Measurements from ENCODE around the gene HERC2.
A peak's percentile ranks its signal among the peaks of the same experiment; 100 is the strongest.

HERC2 gene

GRCh38 chr15:28109626-28110455, 212.1 kb downstream of the HERC2 start:
- no peak for DNase-seq

DNA sequence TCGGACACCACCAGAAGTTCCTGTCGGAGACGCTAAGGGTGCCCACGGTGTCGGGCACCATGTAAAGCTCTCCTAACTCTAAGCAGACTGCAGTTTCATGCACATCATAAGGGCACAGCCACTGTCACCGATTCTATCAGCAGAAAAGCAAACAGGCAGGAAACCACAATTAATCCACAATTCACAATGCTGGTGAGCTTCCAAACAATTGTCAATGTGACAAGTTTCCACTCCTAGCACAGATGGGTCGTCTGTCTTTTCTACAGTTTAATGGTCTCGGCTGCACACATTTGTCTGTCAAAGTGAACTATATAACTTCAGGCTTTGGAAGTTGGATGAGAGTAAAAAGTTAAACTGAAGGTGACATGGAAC, 214.1 kb downstream of the HERC2 start:
- DNase-seq: no peak

- no peak for DNase-seq
Measured at GRCh38 chr15:28107111-28107903, 214.7 kb downstream of the HERC2 start.

GRCh38 chr15:28106294-28107110, 215.5 kb downstream of the HERC2 start:
- peak in 1 of 2 experiments; percentile 7 for DNase-seq

GRCh38 chr15:28105793-28106192, 216.2 kb downstream of the HERC2 start:
- no peak for DNase-seq

GRCh38 chr15:28105224-28105791, 216.7 kb downstream of the HERC2 start:
- DNase-seq: no peak

GRCh38 chr15:28104326-28104725, 217.7 kb downstream of the HERC2 start:
- no peak for DNase-seq

- no peak for DNase-seq
Measured at GRCh38 chr15:28103831-28104230, 218.1 kb downstream of the HERC2 start.

DNA sequence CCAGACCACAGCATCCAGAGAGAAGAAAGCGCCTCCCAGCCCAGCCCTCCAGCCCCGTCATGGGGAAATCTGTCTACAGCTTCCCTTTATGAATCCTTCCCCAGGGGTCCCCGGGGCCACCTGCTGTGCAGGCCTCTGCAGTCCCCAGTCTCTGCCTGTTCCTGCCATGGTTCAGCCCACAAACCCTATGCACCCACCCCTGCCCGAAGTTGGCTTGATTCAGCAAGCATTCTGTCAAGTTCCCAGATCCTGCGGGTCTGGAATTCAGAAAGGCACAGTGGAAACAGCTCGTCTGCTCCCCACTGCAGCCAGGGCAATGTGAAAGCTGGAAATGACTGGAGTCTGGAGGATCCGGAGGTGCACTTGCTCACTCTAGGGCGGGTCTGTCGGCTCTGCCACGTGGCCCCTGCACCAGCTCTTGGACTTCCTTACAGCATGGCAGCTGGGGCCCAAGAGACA, 220.0 kb downstream of the HERC2 start:
- no peak for DNase-seq

- DNase-seq: no peak
Measured at GRCh38 chr15:28101201-28101600, 220.8 kb downstream of the HERC2 start.

GRCh38 chr15:28100516-28101195, 221.3 kb downstream of the HERC2 start:
- no peak for DNase-seq

DNA sequence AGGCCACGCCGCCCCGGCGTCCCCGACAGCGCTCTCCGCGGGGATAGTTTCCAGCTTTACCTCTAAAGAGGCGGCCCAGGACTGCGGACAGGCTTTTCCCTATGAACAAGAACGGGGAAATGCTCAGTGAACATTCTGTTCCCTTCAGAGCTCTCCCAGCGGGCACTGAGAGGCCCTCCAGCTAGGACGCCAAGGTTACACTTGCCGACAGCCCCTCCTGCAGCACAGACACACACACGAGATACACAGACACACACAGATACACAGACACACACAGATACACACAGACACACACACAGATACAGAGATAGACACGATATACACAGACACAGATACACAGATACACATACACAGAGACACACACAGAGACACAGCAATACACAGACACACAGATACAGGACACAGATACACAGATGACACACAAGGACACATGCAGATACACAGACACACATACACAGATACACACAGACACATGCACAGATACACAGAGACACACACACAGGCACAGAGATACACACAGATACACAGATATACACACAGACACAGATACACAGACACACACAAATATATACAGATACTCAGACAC, 222.3 kb downstream of the HERC2 start:
- DNase-seq: no peak

DNA sequence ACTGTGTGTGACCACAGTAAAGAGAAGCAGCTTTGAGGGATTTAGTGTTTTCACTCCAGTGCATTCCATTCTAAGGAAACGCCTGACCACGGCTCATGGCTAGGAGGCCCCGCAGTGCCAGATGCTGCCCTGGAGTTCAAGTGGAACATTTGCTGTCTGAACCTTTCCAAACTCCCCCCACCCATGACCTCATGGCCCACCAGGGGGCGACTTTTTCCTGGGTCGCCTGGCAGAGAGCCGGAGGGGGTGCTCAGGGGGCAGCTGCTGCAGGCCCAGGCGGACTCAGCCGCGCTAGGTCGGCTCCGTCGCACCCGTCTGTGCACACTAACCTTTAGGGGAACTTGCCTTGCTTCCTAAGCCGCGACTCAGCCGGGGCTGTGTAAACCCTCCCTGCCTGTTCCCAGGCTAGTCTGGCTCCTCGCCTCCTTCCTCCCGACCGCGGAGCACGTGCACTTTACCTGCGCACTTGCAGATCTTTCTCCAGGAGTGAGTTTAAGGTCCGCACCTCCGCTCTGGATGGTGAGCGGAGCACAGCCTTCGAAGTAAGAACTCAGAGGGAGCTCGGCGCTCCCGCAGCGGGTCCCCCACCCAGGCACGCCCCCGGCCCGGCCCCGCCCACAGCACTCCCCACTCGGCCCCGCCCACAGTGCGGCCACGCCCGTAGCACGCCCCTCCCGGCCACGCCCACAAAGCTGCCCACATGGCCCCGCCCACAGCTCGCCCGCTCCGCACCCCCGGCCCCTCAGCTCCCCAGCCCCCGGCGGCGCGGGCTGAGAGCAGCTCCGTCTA, 223.0 kb downstream of the HERC2 start, which contains the start of gene OCA2:
Gene OCA2 (minus strand): TSS at position 550 of the 789 bp plus-strand sequence. CDS start 17,441 bp downstream, outside the sequence.
- DNase-seq: peak; percentile 51 to 58

GRCh38 chr15:28098360-28098765, 223.6 kb downstream of the HERC2 start:
- no peak for DNase-seq

DNA sequence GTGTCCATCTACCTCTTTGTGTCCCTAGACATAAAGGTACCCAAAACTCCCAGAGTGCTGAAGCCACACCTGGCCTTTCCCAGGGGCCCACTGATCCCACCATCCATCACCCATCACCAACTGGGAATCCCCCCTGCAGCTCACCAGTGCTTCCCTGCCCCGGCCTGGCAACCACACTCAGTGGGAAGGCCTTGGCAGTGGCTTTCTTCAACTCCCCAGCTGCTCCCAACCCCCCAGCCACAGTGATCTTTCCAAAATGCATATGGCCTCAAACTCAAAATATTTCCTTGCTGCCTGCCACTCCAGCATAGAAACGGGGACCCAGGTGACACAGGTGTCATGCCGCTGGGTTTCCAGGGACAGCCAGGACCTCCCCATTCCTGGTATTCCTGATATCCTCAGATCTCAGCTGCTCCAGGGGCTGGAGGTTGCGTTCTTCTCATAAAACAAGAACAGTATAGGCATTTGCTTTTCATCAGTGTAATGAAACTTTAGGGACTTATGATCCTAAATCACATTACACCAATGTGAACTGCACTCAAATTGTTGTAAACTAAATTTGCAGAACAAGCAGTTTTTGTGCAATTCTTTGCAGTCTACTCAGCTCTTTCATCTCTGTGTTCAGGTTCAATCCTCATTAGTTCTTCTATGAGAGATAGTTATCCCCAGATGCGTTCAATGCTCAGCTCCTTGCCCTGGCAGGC, 224.2 kb downstream of the HERC2 start:
- no peak for DNase-seq

GRCh38 chr15:28096670-28097431, 225.1 kb downstream of the HERC2 start:
- DNase-seq: peak in 1 of 2 experiments; percentile 6

DNA sequence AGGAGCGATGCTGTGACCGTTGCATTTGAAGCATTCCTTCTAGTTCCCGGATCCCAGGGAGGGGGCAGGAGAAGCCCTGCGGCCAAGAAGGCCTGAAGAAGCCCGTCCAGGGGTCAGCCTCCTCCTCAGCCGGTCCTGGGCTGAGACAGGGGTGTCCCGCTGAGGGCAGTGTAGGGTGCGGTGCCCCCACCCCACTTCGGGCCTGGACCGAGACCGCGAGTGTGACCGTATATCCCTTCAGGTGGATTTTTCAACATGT, 225.6 kb downstream of the HERC2 start:
- no peak for DNase-seq

- peak; percentile 20 to 33 for DNase-seq
Measured at GRCh38 chr15:28094732-28095521, 227.1 kb downstream of the HERC2 start.
